WERI-Rb-1 (cell line): ENCODE data around the gene MROH8.

Experiments
- DNase-seq: peaks from one replicate; pipeline ENCODE4 v3.0.0-alpha.2; 2020
- H3K27ac ChIP-seq: fragments of 250-450 bp; sonication (Bioruptor Pico); 2 replicates; pipeline ENCODE4 v1.5.1; 2020; ENCODE audit warnings: mild to moderate bottlenecking, moderate library complexity
- H3K27me3 ChIP-seq: fragments of 250-450 bp; sonication (Bioruptor Pico); 2 replicates; pipeline ENCODE4 v1.5.1; 2021; ENCODE audit warnings: mild to moderate bottlenecking, low read depth, moderate library complexity; ENCODE audit not compliant: insufficient read depth, severe bottlenecking
- H3K36me3 ChIP-seq: fragments of 250-450 bp; sonication (Bioruptor Pico); 2 replicates; pipeline ENCODE4 v1.5.1; 2020; ENCODE audit warnings: mild to moderate bottlenecking, moderate library complexity
- H3K4me3 ChIP-seq: 2 replicates; pipeline ENCODE4 v1.5.1; 2011; ENCODE audit warnings: low read depth, mild to moderate bottlenecking, control low read depth, low read length
- H3K9me3 ChIP-seq: fragments of 250-450 bp; sonication (Bioruptor Pico); 2 replicates; pipeline ENCODE4 v1.5.1; 2021; ENCODE audit warnings: mild to moderate bottlenecking, moderate library complexity; ENCODE audit not compliant: severe bottlenecking
- TF ChIP-seq, protein P1 (sequence below): IDR thresholded peaks from 2 replicates; pipeline ENCODE4 v1.5.1; 2011; ENCODE audit warnings: low read depth, mild to moderate bottlenecking, control low read depth, inconsistent platforms, low read length

The MROH8 gene

DNA sequence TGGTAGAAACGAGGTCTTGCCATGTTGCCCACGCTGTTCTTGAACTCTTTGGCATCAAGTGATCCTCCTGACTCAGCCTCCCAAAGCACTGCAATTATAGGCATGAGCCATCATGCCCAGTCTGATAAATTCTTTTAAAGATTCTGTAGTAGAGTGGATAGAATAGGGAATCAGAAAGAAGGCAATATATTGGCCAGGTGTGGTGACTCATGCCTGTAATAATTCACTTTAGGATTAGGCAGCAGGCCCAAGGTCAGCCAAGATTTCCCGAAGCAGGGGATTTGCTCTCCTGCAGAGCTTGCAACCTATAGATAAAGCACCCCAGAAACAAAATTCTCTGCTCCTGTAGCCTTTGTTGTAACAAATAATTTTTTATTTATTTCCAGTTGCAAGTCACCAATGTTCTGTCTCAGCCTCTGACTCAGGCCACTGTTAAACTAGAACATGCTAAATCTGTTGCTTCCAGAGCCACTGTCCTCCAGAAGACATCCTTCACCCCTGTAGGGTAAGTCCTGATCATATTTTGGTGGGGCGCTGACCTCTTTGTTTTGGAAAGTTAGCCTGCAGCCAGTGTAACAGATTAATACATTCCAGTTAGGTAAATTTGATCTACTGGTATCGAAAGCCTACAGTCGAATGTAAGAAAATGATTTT is 30.4 kb upstream of the MROH8 start:
- peak; percentile 24 for DNase-seq
- Histone ChIP-seq H3K27me3 (no peaks in the 10 kb centered on the region), H3K36me3 (peaks cover 99% of the 10 kb centered on the region)

GRCh38 chr20:37209193-37209592 is 29.8 kb upstream of the MROH8 start:
- DNase-seq: no peak
- peak overlapping the region; percentile 5; the same call in 1 of the 2 replicates for H3K27ac ChIP-seq
- peaks cover 100% of the 10 kb centered on the region for H3K36me3 ChIP-seq

More for the DNA sequence above, 30.4 kb upstream of the MROH8 start:
- Histone ChIP-seq H3K27ac (peak overlapping the region; percentile 5; the same call in 1 of the 2 replicates), H3K4me3 (no peak overlapping the region), H3K9me3 (no peaks in the 10 kb centered on the region)
- TF ChIP-seq, protein P1, sequence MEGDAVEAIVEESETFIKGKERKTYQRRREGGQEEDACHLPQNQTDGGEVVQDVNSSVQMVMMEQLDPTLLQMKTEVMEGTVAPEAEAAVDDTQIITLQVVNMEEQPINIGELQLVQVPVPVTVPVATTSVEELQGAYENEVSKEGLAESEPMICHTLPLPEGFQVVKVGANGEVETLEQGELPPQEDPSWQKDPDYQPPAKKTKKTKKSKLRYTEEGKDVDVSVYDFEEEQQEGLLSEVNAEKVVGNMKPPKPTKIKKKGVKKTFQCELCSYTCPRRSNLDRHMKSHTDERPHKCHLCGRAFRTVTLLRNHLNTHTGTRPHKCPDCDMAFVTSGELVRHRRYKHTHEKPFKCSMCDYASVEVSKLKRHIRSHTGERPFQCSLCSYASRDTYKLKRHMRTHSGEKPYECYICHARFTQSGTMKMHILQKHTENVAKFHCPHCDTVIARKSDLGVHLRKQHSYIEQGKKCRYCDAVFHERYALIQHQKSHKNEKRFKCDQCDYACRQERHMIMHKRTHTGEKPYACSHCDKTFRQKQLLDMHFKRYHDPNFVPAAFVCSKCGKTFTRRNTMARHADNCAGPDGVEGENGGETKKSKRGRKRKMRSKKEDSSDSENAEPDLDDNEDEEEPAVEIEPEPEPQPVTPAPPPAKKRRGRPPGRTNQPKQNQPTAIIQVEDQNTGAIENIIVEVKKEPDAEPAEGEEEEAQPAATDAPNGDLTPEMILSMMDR: no peak

DNA sequence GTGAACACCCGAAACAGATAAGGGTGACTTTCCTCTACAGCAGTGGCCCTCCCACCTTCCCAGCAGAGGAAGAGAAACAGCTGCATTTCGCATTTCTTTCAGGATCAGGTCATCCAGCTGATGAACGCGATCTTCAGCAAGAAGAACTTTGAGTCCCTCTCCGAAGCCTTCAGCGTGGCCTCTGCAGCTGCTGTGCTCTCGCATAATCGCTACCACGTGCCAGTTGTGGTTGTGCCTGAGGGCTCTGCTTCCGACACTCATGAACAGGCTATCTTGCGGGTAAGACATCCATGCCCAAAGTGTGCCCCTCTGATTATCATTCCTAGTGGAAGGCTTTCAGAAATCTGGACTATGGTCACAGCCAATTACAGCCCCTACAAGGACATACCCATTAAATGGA is 27.8 kb upstream of the MROH8 start:
- Histone ChIP-seq H3K9me3 (no peaks in the 10 kb centered on the region), H3K36me3 (peaks cover 97% of the 10 kb centered on the region), H3K4me3 (no peak overlapping the region), H3K27me3 (no peaks in the 10 kb centered on the region), H3K27ac (no peak overlapping the region)
- no peak for DNase-seq
- TF ChIP-seq, protein P1: no peak

More at GRCh38 chr20:37209193-37209592, 29.8 kb upstream of the MROH8 start:
- TF ChIP-seq, protein P1: no peak
- no peaks in the 10 kb centered on the region for H3K9me3 ChIP-seq
- no peak overlapping the region for H3K4me3 ChIP-seq
- no peaks in the 10 kb centered on the region for H3K27me3 ChIP-seq

- Histone ChIP-seq H3K4me3 (no peak overlapping the region), H3K27ac (peak overlapping the region; percentile 65), H3K9me3 (no peaks in the 10 kb centered on the region), H3K36me3 (peaks cover 97% of the 10 kb centered on the region), H3K27me3 (no peaks in the 10 kb centered on the region)
- DNase-seq: no peak
- TF ChIP-seq, protein P1: no peak
These were observed 26.4 kb upstream of the MROH8 start for GRCh38 chr20:37205794-37206193.

- TF ChIP-seq, protein P1: no peak
- Histone ChIP-seq H3K9me3 (no peaks in the 10 kb centered on the region), H3K4me3 (no peak overlapping the region), H3K36me3 (peaks cover 97% of the 10 kb centered on the region), H3K27me3 (no peaks in the 10 kb centered on the region), H3K27ac (peak overlapping the region; percentile 65)
- DNase-seq: peak; percentile 51
These were observed 25.8 kb upstream of the MROH8 start for GRCh38 chr20:37205130-37205529.

DNA sequence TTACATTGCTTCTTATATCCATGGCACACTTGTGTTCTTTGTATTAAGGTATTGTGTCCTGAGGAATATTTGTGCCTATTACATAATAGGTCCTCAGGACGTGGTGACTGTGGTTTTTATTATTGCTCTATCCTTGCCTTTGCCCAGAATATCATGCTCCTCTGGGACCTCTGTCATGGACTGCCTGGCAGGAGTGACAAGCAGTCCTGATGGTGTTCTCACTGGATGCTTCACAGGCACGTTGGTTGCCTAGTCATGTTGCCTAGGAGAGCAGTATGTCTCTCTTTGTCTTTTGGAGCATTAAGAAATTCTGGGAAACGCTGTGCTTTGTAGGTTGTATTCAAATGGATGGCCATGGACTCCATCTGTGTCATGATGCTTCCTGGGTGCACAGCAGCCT is 24.7 kb upstream of the MROH8 start:
- Histone ChIP-seq H3K4me3 (no peak overlapping the region), H3K9me3 (no peaks in the 10 kb centered on the region), H3K27ac (no peak overlapping the region), H3K27me3 (no peaks in the 10 kb centered on the region), H3K36me3 (peaks cover 95% of the 10 kb centered on the region)
- DNase-seq: no peak
- TF ChIP-seq, protein P1: no peak
